GM23338 (cell line): ENCODE measurements around the gene OR2AJ1.

ENCODE experiments used
- CREB1 ChIP-seq: fragments of 250-450 bp; sonication (Bioruptor Pico); IDR thresholded peaks from 2 replicates; pipeline ENCODE4 v1.5.0; 2020; ENCODE audit warnings: low read depth, mild to moderate bottlenecking, moderate library complexity
- EZH2 ChIP-seq: fragments of 200-600 bp; sonication (generic); IDR thresholded peaks from one replicate; pipeline ENCODE4 v1.8.0; 2017; ENCODE audit warnings: antibody characterized with exemption, mild to moderate bottlenecking, low read depth; ENCODE audit not compliant: unreplicated experiment
- POLR2AphosphoS5 ChIP-seq: IDR thresholded peaks from 2 replicates; pipeline ENCODE4 v1.6.1; 2016; ENCODE audit warnings: antibody characterized with exemption, low read depth
- TF ChIP-seq, protein P1 (sequence below), 2 experiments: fragments of 200-600 bp in 1 of 2; sonication (generic) in 1 of 2; conservative IDR thresholded peaks; 2 replicates each; pipeline versions ENCODE4 v1.5.1 to v1.6.1; 2016 to 2017; ENCODE audit warnings: antibody characterized with exemption in 2 of 2, low read depth in 2 of 2, mild to moderate bottlenecking in 2 of 2, moderate library complexity in 1 of 2
- TF ChIP-seq, protein P2 (sequence below): IDR thresholded peaks from one replicate; pipeline ENCODE4 v1.6.1; 2018; ENCODE audit warnings: antibody characterized with exemption; ENCODE audit not compliant: unreplicated experiment

DNA sequence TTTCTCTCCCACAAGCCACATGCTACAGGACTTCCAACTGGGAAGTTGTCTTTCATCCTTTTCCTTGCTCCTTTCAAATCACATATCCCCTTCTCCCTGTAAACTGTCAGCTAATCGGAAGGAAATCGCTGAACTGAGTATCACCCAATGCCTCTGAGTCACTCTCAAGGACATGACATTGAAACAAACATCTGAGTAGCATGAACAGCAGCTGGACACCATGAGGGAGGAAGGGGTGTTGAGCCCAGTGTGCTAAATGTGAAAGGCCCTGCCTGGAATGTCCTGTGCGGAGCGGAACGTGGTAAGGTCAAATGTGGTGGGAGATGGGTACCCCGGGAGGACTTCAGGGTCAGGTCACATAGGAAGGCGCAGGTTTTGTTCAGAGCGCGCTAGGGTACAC is at the start of gene OR2AJ1:
- TF ChIP-seq CREB1 (CRISPR knock-in tag) (no peak), EZH2 (no peak), POLR2AphosphoS5 (no peak)
- TF ChIP-seq, protein P1, sequence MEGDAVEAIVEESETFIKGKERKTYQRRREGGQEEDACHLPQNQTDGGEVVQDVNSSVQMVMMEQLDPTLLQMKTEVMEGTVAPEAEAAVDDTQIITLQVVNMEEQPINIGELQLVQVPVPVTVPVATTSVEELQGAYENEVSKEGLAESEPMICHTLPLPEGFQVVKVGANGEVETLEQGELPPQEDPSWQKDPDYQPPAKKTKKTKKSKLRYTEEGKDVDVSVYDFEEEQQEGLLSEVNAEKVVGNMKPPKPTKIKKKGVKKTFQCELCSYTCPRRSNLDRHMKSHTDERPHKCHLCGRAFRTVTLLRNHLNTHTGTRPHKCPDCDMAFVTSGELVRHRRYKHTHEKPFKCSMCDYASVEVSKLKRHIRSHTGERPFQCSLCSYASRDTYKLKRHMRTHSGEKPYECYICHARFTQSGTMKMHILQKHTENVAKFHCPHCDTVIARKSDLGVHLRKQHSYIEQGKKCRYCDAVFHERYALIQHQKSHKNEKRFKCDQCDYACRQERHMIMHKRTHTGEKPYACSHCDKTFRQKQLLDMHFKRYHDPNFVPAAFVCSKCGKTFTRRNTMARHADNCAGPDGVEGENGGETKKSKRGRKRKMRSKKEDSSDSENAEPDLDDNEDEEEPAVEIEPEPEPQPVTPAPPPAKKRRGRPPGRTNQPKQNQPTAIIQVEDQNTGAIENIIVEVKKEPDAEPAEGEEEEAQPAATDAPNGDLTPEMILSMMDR (conservative IDR thresholded peaks at IDR 0.05; ENCODE audit: low read depth in 2 of 2), result no peak
- TF ChIP-seq, protein P2, sequence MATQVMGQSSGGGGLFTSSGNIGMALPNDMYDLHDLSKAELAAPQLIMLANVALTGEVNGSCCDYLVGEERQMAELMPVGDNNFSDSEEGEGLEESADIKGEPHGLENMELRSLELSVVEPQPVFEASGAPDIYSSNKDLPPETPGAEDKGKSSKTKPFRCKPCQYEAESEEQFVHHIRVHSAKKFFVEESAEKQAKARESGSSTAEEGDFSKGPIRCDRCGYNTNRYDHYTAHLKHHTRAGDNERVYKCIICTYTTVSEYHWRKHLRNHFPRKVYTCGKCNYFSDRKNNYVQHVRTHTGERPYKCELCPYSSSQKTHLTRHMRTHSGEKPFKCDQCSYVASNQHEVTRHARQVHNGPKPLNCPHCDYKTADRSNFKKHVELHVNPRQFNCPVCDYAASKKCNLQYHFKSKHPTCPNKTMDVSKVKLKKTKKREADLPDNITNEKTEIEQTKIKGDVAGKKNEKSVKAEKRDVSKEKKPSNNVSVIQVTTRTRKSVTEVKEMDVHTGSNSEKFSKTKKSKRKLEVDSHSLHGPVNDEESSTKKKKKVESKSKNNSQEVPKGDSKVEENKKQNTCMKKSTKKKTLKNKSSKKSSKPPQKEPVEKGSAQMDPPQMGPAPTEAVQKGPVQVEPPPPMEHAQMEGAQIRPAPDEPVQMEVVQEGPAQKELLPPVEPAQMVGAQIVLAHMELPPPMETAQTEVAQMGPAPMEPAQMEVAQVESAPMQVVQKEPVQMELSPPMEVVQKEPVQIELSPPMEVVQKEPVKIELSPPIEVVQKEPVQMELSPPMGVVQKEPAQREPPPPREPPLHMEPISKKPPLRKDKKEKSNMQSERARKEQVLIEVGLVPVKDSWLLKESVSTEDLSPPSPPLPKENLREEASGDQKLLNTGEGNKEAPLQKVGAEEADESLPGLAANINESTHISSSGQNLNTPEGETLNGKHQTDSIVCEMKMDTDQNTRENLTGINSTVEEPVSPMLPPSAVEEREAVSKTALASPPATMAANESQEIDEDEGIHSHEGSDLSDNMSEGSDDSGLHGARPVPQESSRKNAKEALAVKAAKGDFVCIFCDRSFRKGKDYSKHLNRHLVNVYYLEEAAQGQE, result no peak
